Stomach smooth muscle (tissue), 2 donors: ENCODE measurements around the gene LRRC45.

Source experiments
- H3K27ac ChIP-seq: one replicate; pipeline ENCODE4 v1.7.0; 2013; ENCODE audit warnings: mild to moderate bottlenecking, low read length, inconsistent platforms
- H3K27me3 ChIP-seq, 2 donors: one replicate each; pipeline ENCODE4 v1.7.0; 2013; ENCODE audit warnings: low read length in 2 of 2; ENCODE audit not compliant: insufficient read depth in 2 of 2, control insufficient read depth in 1 of 2
- H3K36me3 ChIP-seq, 2 donors: one replicate each; pipeline ENCODE4 v1.7.0; 2013; ENCODE audit warnings: low read length in 2 of 2; ENCODE audit not compliant: control insufficient read depth in 2 of 2, insufficient read depth in 2 of 2
- H3K4me1 ChIP-seq: one replicate; pipeline ENCODE4 v1.7.0; 2013; ENCODE audit warnings: low read length; ENCODE audit not compliant: control insufficient read depth, insufficient read depth
- H3K4me3 ChIP-seq, 2 donors: one replicate each; pipeline ENCODE4 v1.7.0; 2013; ENCODE audit warnings: low read length in 2 of 2
- H3K9ac ChIP-seq, 2 donors: one replicate each; pipeline ENCODE4 v1.7.0; 2013; ENCODE audit warnings: low read length in 2 of 2, mild to moderate bottlenecking in 1 of 2
- H3K9me3 ChIP-seq, 2 donors: one replicate each; pipeline ENCODE4 v1.7.0; 2013; ENCODE audit warnings: low read length in 2 of 2; ENCODE audit not compliant: control insufficient read depth in 2 of 2
- donor health status: healthy.
- donor health status: Pancreatic carcinoma.

LRRC45 gene

DNA sequence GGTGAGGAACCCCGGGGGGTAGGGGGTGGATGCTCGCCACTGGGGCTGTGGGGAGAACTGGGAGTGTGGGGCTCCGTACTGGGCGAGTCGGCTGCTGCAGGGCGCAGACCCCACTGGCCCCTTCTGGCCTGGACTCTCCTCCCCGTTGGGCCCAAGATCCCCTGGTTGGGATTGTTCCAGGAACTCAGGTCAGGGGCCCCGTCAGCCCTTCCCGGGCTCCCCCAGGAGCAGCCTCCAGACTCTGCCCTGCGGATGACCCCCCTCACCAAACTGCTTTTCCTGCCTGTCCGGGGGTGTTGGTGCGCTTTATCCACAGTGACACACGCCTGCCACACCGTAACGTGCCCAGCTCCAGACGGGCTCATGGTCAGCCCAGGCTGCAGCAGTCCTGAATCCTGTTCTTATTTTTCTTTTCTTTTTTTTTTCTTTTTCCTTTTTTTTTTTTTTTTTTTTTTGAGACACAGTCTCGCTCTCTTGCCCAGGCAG, 21.5 kb upstream of the LRRC45 start:
- no peaks in the 10 kb centered on the region for H3K27me3 ChIP-seq
- H3K36me3 ChIP-seq = peaks cover 0 to 3% of the 10 kb centered on the region in 2 donors
- H3K4me1 ChIP-seq = peaks cover 26% of the 10 kb centered on the region
- H3K27ac ChIP-seq = no peak overlapping the region
- no peak overlapping the region for H3K4me3 ChIP-seq
- H3K9ac ChIP-seq = no peak overlapping the region
- no peaks in the 10 kb centered on the region for H3K9me3 ChIP-seq

DNA sequence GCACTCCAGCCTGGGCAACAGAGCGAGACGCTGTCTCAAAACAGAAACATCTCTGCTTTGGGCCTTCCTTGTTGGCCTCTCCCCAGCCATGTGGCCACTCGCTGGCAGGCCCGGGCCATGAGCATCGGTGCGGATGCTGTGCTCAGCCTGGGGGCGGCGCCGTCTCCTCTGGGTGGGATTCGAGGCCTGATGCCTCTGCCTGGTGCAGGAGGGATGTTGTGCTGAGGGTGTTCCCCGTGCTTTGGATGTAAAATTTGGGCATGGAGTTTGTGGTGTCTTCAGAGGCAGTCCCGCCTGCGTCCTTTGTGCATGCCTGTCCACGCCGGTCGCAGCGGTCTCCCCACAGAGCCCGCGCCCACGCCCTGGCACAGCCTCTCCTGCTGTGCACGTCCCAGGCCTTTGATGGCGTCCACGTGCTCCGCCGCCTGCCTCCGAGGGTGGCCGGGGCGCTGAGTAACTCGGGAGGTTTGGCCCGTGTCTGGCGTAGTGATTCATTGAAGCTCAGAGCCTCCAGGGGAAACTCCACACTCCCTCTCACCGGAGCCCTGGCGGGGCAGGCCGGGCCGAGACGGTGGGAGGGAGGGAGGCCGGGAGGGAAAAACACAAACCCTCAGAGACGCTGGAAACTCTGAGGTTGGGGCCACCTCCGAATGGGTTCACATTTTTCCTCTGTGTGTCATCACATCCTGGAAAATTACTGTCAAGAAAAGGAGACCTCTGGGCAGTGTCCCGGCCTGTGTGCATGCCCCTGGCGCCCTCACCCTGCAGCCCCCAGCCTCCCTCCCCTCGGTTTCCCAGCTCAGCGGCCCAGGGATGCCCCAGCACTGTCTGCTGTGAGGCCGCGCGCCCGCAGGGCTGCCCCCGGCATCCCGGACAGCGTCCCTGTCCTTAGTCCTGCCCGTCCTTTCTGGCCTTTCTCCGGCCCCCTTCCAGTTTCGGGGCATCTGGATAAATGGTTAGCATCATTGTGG, 19.4 kb upstream of the LRRC45 start:
- Histone ChIP-seq H3K4me1 (peaks cover 31% of the 10 kb centered on the region), H3K27ac (no peak overlapping the region), H3K36me3 (no peaks in the 10 kb centered on the region), H3K9ac (no peak overlapping the region), H3K4me3 (no peak overlapping the region), H3K9me3 (no peaks in the 10 kb centered on the region), H3K27me3 (no peaks in the 10 kb centered on the region)

DNA sequence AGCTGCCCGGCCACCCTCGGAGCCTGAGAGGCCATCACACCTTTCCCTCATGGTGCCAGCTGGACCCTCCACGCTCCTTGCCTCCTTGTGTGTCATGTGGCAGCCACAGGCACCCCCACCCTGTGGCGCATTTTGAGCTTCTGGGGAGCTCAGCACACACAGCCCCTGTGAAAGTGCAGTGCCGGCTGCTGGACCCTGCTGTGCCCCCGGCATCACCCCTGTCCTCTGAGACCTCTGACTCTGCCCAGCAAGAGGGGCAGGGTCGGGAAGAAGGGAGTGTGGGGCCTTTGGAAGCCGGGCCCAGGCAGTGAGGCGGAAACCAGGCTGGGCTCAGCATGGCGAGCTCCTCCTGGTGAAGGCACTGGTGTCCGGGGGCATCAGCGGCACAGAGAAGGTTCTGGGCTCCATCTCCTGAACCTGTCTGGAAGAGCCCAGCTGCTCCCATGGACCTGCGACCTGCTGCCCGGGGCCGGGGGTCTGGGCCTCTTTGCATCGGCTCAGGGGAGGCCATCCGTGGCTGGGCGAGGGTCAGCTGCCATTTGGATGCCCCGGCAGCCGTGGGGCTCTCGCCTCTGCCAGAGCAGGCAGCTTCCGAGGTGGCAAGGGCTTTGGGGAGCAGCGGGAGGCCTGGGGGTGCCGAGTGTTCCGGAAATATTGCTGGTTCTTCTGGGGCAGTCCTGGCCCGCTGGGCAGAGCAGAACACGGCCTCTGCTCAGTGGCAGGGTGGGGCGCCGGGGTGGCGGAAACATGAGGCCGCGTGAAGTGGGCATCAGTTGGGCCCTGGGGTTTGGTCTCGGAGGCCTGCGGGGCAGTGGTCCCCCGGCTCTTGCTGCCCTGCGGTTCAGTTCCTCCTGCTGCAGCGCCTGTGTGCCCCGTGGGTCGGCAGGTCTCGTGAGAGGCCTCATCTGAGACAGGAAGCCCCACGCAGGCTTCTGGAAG, 18.3 kb upstream of the LRRC45 start:
- H3K9me3 ChIP-seq = no peaks in the 10 kb centered on the region
- no peak overlapping the region for H3K9ac ChIP-seq
- H3K36me3 ChIP-seq = no peaks in the 10 kb centered on the region
- no peak overlapping the region for H3K4me3 ChIP-seq
- no peak overlapping the region for H3K27ac ChIP-seq
- H3K4me1 ChIP-seq = peaks cover 31% of the 10 kb centered on the region
- no peaks in the 10 kb centered on the region for H3K27me3 ChIP-seq

DNA sequence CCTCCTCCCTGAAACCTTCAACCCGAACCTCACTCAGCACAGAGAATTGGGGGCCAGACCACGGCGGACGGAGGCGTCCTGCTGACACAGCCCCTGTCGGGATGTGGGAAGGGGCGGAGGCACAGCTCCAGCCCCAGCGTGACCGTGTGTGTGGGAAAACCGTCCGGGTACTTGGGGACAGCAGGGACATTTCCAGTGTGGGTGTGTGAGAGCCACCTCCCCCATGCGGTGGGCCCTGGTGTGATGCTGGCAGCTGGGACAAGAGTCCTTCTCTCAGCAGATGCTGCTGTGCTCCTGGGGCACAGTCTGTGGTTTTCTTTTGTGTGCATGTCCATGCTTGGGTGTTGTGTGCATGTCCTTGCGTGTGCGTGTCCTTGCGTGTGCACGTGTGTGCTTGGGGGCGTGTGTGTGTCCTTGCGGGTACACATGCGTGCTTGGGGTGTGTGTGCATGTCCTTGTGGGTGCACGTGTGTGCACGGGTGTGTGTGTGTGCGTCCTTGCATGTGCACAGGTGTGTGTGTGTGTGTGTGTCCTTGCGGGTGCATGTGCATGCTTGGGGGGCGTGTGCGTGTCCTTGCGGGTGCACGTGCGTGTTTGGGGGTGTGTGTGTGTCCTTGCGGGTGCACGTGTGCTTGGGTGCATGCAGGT, 17.3 kb upstream of the LRRC45 start:
- no peaks in the 10 kb centered on the region for H3K27me3 ChIP-seq
- H3K9me3 ChIP-seq = no peaks in the 10 kb centered on the region
- no peak overlapping the region for H3K4me3 ChIP-seq
- no peaks in the 10 kb centered on the region for H3K36me3 ChIP-seq
- H3K9ac ChIP-seq = no peak overlapping the region
- no peak overlapping the region for H3K27ac ChIP-seq
- peaks cover 31% of the 10 kb centered on the region for H3K4me1 ChIP-seq

DNA sequence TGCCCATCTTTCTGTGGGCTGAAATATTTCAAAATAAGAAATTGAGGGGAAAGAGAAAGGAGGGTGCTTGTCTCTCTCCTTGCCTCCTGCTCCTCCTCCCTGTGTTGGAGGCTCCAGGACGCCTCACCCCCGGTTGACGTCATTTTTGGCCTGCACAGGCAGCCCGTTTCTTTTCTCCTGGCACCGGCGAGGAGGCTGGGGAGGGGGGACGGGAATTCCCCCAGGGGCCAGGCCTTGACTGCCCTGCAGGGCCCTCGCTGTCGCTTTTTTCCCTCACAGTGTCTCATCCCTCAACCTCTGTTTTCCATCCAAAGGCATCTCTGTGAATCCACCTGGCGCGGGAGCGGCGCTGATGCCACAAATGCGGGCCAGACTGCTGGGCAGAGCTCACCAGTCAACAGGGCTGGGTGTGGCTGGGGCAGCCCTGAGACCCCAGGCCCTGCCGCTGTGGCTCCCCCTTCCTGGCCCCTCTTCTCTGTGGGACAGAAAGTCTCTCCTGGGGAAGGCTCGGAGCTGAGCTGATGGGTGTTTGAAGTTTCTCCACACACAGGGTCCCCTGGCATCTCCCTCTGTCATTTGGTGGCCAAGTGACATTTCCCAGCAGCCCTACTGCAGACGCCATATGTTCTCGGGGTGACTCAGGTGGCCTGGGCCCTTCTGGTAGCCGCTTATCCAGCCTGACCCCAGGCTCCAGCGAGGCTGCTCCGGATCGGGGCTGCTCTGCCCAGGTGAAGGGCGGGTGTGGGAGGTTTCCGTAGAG, 16.5 kb upstream of the LRRC45 start:
- Histone ChIP-seq H3K4me1 (peaks cover 31% of the 10 kb centered on the region), H3K36me3 (no peaks in the 10 kb centered on the region), H3K9ac (peak overlapping the region in 1 of 2 donors; percentile 29), H3K4me3 (no peak overlapping the region), H3K27me3 (no peaks in the 10 kb centered on the region), H3K9me3 (no peaks in the 10 kb centered on the region), H3K27ac (no peak overlapping the region)

DNA sequence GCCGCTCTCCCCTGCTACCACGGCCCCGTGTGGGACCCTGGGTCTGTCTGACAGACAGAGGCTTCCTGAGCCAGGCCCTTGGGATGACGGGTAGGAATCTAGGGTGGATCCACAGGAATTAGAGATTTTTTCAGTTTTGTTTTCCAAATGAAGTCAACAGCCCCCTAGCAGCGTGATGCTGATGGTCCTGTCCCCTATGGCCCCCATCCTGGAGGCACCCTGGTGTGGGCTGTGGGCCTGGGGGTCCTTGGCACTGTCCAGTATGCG, 15.9 kb upstream of the LRRC45 start:
- H3K9ac ChIP-seq = no peak overlapping the region
- H3K36me3 ChIP-seq = no peaks in the 10 kb centered on the region
- H3K27ac ChIP-seq = no peak overlapping the region
- no peaks in the 10 kb centered on the region for H3K27me3 ChIP-seq
- H3K4me1 ChIP-seq = peaks cover 31% of the 10 kb centered on the region
- H3K4me3 ChIP-seq = no peak overlapping the region
- H3K9me3 ChIP-seq = no peaks in the 10 kb centered on the region

DNA sequence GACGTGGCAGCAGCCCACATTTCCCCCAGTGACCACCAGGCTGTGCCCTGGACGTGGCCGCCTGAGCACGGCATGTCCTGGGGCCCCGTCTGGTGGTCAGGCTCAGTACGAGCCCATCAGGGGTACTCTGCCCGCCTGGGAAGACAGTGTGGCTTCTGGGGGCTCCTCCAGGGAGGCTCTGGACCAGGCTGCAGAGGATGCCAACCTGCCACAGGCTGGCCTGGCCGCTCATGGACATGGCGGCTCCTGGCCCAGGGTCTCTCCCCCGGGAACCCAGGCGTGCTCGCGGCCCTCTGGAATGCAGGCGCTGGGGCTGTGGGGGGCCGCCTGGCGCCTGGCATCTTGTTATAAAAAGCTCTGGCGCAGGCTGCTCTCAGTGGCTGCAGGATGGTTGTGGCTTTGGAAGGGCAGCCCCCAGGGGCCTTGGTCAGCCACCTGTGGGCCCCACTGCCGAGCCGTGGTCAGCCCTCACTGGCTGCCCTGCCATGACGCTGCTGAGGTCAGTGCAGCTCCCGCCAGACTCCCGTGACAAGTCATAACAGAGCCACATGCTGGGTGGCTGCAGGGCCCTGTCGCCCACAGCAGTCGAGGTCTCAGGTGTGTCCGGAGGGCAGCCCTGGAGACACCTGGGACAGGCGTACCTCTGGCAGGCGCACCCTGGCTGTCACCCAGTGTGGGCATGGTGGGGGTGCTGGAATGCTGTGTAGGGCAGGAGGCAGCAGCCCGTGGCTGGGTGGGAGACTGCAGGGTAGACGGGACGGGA, 15.4 kb upstream of the LRRC45 start:
- Histone ChIP-seq H3K4me1 (peaks cover 36% of the 10 kb centered on the region), H3K4me3 (no peak overlapping the region), H3K9ac (no peak overlapping the region), H3K9me3 (no peaks in the 10 kb centered on the region), H3K27ac (no peak overlapping the region), H3K36me3 (no peaks in the 10 kb centered on the region), H3K27me3 (no peaks in the 10 kb centered on the region)

DNA sequence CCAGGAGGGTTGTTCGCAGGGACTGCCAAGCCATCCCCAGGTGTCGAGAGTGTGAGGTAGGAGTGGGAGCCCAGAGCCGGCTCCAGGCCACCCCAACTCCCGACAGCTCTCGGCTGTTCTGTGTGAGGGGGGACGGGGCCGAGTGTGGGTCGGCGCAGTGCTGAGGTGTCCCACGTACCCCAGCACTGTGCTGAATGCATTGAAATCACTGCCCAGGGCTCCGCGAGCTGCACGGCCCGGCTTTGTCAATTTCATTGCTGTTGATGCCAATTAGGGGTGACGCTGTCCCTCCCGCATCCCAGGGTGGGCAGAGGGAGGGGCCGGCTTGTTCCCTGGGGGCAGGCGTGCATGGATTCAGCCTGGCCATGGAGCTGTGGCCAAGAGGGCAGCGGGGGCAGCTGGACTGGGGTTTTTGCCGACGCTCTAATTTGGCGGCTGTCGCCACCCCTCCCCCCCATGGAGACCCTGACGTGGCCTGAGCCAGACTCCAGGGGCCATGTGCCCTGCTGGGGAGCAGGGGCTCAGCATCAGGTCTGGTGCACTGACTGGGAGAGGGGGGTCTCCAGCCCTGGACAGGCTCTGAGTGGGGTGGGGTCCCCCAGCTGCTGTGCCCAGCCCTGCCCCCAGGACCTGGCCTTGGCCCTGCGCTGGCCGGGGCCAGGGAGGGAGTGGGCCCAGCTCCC, 14.7 kb upstream of the LRRC45 start:
- Histone ChIP-seq H3K4me1 (peaks cover 40% of the 10 kb centered on the region), H3K9me3 (no peaks in the 10 kb centered on the region), H3K27ac (no peak overlapping the region), H3K9ac (no peak overlapping the region), H3K36me3 (no peaks in the 10 kb centered on the region), H3K27me3 (no peaks in the 10 kb centered on the region), H3K4me3 (no peak overlapping the region)

DNA sequence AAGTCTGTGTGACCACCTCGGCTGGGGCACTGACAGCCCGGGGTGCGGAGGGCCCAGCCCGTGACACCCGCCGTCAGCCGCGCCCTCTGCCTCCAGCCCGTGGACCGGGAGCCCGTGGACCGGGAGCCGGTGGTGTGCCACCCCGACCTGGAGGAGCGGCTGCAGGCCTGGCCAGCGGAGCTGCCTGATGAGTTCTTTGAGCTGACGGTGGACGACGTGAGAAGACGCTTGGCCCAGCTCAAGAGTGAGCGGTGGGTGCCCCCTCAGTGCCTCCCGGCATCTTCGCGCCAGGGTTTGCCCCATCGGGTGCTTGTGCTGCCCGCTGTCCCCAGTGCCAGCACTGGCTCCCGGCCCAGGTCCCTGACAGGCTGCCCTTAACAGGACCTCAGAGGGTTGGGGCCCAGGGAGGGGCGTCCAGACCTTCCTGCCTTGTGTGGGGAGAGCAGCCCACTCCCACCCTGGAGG, 14.1 kb upstream of the LRRC45 start:
- Histone ChIP-seq H3K27ac (no peak overlapping the region), H3K4me1 (peaks cover 38% of the 10 kb centered on the region), H3K9me3 (no peaks in the 10 kb centered on the region), H3K36me3 (no peaks in the 10 kb centered on the region), H3K9ac (no peak overlapping the region), H3K27me3 (no peaks in the 10 kb centered on the region), H3K4me3 (no peak overlapping the region)
